Trophoblast cell (in vitro differentiated cells and primary cell): ENCODE measurements around the gene IGFN1.

Source experiments
- DNase-seq, 2 donors: peaks; one replicate each; pipeline ENCODE4 v3.0.0-alpha.2; 2016
- H2AFZ ChIP-seq: 2 replicates; pipeline ENCODE4 v1.6.1; 2013; ENCODE audit warnings: low read length, moderate library complexity, mild to moderate bottlenecking; ENCODE audit not compliant: insufficient read depth, poor library complexity
- H2AK5ac ChIP-seq: 2 replicates; pipeline ENCODE4 v1.6.1; 2013; ENCODE audit warnings: mild to moderate bottlenecking, low read length
- H2BK120ac ChIP-seq: 2 replicates; pipeline ENCODE4 v1.6.1; 2013; ENCODE audit warnings: low read length, mild to moderate bottlenecking, moderate library complexity; ENCODE audit not compliant: insufficient read depth, poor library complexity
- H2BK12ac ChIP-seq: 2 replicates; pipeline ENCODE4 v1.6.1; 2013; ENCODE audit warnings: mild to moderate bottlenecking, low read length, moderate library complexity
- H2BK5ac ChIP-seq: 2 replicates; pipeline ENCODE4 v1.6.1; 2013; ENCODE audit warnings: low read length, low read depth, moderate library complexity, mild to moderate bottlenecking; ENCODE audit not compliant: poor library complexity
- H3K14ac ChIP-seq: 2 replicates; pipeline ENCODE4 v1.6.1; 2013; ENCODE audit warnings: mild to moderate bottlenecking, low read length
- H3K18ac ChIP-seq: 2 replicates; pipeline ENCODE4 v1.6.1; 2013; ENCODE audit warnings: mild to moderate bottlenecking, low read length
- H3K23ac ChIP-seq: 2 replicates; pipeline ENCODE4 v1.6.1; 2013; ENCODE audit warnings: low read length
- H3K27ac ChIP-seq: 2 replicates; pipeline ENCODE4 v1.5.1; 2013; ENCODE audit warnings: low read depth, mild to moderate bottlenecking, inconsistent platforms, low read length, moderate library complexity
- H3K27me3 ChIP-seq: 2 replicates; pipeline ENCODE4 v1.6.1; 2013; ENCODE audit warnings: inconsistent platforms, mild to moderate bottlenecking, low read length, moderate library complexity; ENCODE audit not compliant: insufficient read depth
- H3K36me3 ChIP-seq, 2 experiments: 1 replicate in 1 of 2; 2 replicates in 1 of 2; pipeline ENCODE4 v1.6.1; 2013; ENCODE audit warnings: low read length in 2 of 2, mild to moderate bottlenecking in 2 of 2, moderate library complexity in 1 of 2; ENCODE audit not compliant: insufficient read depth in 2 of 2, control insufficient read depth in 1 of 2
- H3K4ac ChIP-seq: 2 replicates; pipeline ENCODE4 v1.6.1; 2013; ENCODE audit warnings: low read depth, mild to moderate bottlenecking, low read length, moderate library complexity
- H3K4me1 ChIP-seq, 2 experiments: 1 replicate in 1 of 2; 2 replicates in 1 of 2; pipeline ENCODE4 v1.6.1; 2013; ENCODE audit warnings: low read length in 2 of 2, mild to moderate bottlenecking in 2 of 2, moderate library complexity in 1 of 2; ENCODE audit not compliant: insufficient read depth in 2 of 2, control insufficient read depth in 1 of 2
- H3K4me2 ChIP-seq: 2 replicates; pipeline ENCODE4 v1.6.1; 2013; ENCODE audit warnings: inconsistent platforms, mild to moderate bottlenecking, low read length, moderate library complexity
- H3K4me3 ChIP-seq: 2 replicates; pipeline ENCODE4 v1.5.1; 2013; ENCODE audit warnings: mild to moderate bottlenecking, low read depth, low read length, inconsistent platforms
- H3K79me1 ChIP-seq: one replicate; pipeline ENCODE4 v1.6.1; 2013; ENCODE audit warnings: low read length
- H3K79me2 ChIP-seq: 2 replicates; pipeline ENCODE4 v1.6.1; 2013; ENCODE audit warnings: low read length, mild to moderate bottlenecking; ENCODE audit not compliant: control insufficient read depth, insufficient read depth, poor library complexity
- H3K9ac ChIP-seq: 2 replicates; pipeline ENCODE4 v1.6.1; 2013; ENCODE audit warnings: mild to moderate bottlenecking, low read length
- H3K9me3 ChIP-seq: 2 replicates; pipeline ENCODE4 v1.6.1; 2013; ENCODE audit warnings: low read depth, mild to moderate bottlenecking, control low read depth, inconsistent platforms, low read length; ENCODE audit not compliant: insufficient read depth
- H4K12ac ChIP-seq: 2 replicates; pipeline ENCODE4 v1.6.1; 2013; ENCODE audit warnings: low read depth, mild to moderate bottlenecking, low read length, moderate library complexity
- H4K8ac ChIP-seq: 2 replicates; pipeline ENCODE4 v1.6.1; 2013; ENCODE audit warnings: low read depth, mild to moderate bottlenecking, low read length, moderate library complexity
- H4K91ac ChIP-seq: one replicate; pipeline ENCODE4 v1.6.1; 2013; ENCODE audit warnings: low read depth, mild to moderate bottlenecking, low read length, moderate library complexity
- WGBS: extraction: QIAGEN DNeasy Blood & Tissue Kit; methylation state at CpG from one replicate; pipeline ENCODE4 v1.1.7; 2013; ENCODE audit warnings: missing lambda C conversion rate; ENCODE audit not compliant: insufficient read length, insufficient coverage; ENCODE audit errors: extremely low coverage; 5-methylcytosine and 5-hydroxymethylcytosine counted together

Gene IGFN1

DNA sequence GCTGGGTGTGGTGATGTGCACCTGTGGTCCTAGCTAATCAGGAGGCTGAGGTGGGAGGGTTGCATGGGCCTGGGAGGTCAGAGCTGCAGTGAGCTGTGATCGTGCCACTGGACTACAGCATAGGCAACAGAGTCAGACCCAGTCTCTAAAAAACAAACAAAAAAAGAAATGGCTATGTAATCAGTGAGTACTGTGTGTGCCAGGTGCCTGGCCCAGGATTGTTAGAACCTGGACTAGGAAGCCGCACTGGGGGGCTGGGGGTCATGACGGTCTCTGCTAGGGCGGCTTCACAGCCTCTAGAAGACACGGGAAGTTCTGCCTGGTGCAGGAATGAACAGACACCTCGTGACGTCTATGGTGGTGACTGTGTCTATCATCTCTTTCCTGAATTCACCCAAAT lies 44.8 kb upstream of the IGFN1 start:
- H2AFZ ChIP-seq: no peak overlapping the region
- H4K12ac ChIP-seq: no peak overlapping the region
- H2BK5ac ChIP-seq: no peak overlapping the region
- H3K79me1 ChIP-seq: no peaks in the 10 kb centered on the region
- no peak overlapping the region for H3K4me3 ChIP-seq
- no peaks in the 10 kb centered on the region for H3K27me3 ChIP-seq
- peaks cover 76 to 94% of the 10 kb centered on the region in 2 experiments for H3K36me3 ChIP-seq
- no peak overlapping the region for H4K91ac ChIP-seq
- H3K9ac ChIP-seq: no peak overlapping the region
- H3K79me2 ChIP-seq: no peaks in the 10 kb centered on the region
- no peak overlapping the region for H3K27ac ChIP-seq
- no CpG with 5 or more reads among the region's 7 CpGs for WGBS
- no peak overlapping the region for H2AK5ac ChIP-seq
- no peak overlapping the region for H3K14ac ChIP-seq
- H3K4me1 ChIP-seq: no peaks in the 10 kb centered on the region
- no peak overlapping the region for H4K8ac ChIP-seq
- no peaks in the 10 kb centered on the region for H3K9me3 ChIP-seq
- DNase-seq: no peak
- H3K4ac ChIP-seq: no peak overlapping the region
- H2BK120ac ChIP-seq: no peak overlapping the region
- H3K18ac ChIP-seq: no peak overlapping the region
- no peak overlapping the region for H3K23ac ChIP-seq
- H2BK12ac ChIP-seq: no peak overlapping the region
- no peak overlapping the region for H3K4me2 ChIP-seq

DNA sequence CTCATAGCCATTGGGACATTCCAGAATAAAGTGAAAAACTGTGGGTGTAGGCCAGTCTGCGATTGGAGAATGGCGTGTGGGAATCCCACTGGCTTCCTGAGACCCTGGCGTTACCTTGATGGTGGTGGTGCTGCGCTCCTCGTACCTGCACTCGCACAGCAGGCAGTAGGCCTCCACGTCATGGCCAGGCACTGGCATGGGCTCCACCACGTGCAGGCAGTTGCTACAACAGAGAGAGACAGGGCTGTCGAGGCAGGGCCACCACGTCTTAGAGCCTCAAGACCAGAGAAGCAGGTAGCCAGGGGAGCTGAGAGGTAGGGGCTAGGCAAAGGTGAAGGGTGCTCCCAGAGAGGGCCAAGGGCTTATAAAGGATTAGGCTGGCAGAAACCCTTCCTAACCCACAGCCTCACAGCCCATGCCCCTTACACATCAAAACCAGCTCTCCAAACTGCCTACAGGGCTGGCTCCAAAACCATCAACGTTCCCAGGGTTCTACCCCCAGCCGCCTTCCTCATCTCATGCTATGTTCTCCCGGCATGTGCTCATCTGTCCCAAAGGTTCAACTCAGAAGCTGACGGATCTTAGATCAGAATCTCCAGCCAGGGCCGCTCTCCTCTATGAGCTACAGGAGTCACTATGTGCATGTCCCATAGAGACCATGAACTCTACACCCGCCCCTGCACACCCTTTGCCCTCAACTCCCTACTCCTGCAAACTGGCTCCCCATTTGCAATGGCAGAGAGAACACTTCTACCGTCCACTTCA lies 43.8 kb upstream of the IGFN1 start:
- Histone ChIP-seq H4K91ac (no peak overlapping the region), H3K36me3 (peaks cover 68 to 92% of the 10 kb centered on the region in 2 experiments), H3K23ac (no peak overlapping the region), H2AFZ (no peak overlapping the region), H3K4me2 (no peak overlapping the region), H3K4ac (no peak overlapping the region), H3K9me3 (no peaks in the 10 kb centered on the region), H4K12ac (no peak overlapping the region), H2BK5ac (no peak overlapping the region), H3K18ac (no peak overlapping the region), H3K27ac (no peak overlapping the region), H3K14ac (no peak overlapping the region), H3K79me2 (no peaks in the 10 kb centered on the region), H3K9ac (no peak overlapping the region), H3K79me1 (no peaks in the 10 kb centered on the region), H3K4me1 (no peaks in the 10 kb centered on the region), H2BK12ac (no peak overlapping the region), H3K27me3 (no peaks in the 10 kb centered on the region), H3K4me3 (no peak overlapping the region), H2BK120ac (no peak overlapping the region), H4K8ac (no peak overlapping the region), H2AK5ac (no peak overlapping the region)
- WGBS: no CpG with 5 or more reads among the region's 17 CpGs
- DNase-seq: no peak

DNA sequence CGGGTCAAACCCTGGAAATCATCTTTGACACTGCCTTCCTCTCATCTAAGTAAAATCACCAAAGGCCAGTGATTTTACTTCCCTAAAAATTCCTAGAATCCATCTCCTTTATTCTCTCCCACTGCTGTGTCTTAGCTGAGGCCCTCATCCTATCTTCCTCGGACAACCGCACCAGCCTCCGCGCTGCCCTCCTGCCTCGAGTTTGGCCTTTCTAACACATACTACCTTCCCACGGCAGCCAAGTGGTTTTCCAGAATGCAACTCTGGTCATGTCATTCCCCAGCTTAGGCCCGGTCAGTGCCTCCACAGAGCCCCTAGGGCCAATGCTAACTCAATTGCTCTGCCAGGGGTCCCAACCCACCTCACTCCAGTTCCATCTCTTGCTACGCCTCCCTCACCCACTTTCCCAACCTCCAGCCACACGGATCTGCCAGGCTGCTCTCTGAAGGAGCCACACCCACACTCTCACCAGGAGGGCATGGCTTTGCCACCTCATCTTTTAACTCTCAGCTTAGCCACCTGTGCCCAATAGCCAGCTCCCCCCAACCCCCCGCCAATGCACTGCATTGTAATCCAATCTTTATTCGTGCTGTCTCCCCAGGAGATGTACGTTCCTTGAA lies 43.1 kb upstream of the IGFN1 start:
- H3K9me3 ChIP-seq: no peaks in the 10 kb centered on the region

DNA sequence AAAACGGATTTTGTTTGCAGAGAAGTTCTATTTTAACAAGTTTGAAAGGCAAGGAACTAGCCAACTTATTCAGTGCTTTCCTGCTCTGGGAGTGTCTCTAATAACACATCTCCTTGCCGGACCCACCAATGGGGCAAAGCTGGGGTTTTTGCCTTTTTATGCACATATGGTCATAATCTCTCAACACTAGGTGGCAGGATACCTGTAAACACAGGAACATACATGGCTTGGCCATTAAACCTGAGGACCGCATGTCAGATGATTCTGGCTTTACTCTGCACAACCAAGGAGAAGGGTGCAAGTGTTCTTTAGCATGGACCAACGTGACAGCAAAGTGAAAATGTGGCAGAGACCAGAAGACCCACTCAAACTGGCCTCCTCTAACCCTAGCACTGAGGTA lies 41.2 kb upstream of the IGFN1 start:
- H3K18ac ChIP-seq: no peak overlapping the region
- H4K12ac ChIP-seq: no peak overlapping the region
- H2BK12ac ChIP-seq: no peak overlapping the region
- H2AFZ ChIP-seq: no peak overlapping the region
- H3K4ac ChIP-seq: no peak overlapping the region
- H3K79me2 ChIP-seq: peaks cover 8% of the 10 kb centered on the region
- H3K36me3 ChIP-seq: peaks cover 49 to 70% of the 10 kb centered on the region in 2 experiments
- WGBS: no CpG with 5 or more reads among the region's 4 CpGs
- no peaks in the 10 kb centered on the region for H3K27me3 ChIP-seq
- no peak overlapping the region for H2AK5ac ChIP-seq
- no peak overlapping the region for H3K9ac ChIP-seq
- H2BK120ac ChIP-seq: no peak overlapping the region
- H4K8ac ChIP-seq: no peak overlapping the region
- no peak overlapping the region for H3K14ac ChIP-seq
- peaks cover 3 to 4% of the 10 kb centered on the region in 2 experiments for H3K4me1 ChIP-seq
- no peaks in the 10 kb centered on the region for H3K9me3 ChIP-seq
- H3K4me3 ChIP-seq: no peak overlapping the region
- no peak overlapping the region for H3K23ac ChIP-seq
- H3K79me1 ChIP-seq: peaks cover 8% of the 10 kb centered on the region
- H3K27ac ChIP-seq: no peak overlapping the region
- no peak overlapping the region for H3K4me2 ChIP-seq
- no peak overlapping the region for H2BK5ac ChIP-seq
- peak; percentile 19 to 80 for DNase-seq
- H4K91ac ChIP-seq: no peak overlapping the region

More for the DNA sequence above, 43.1 kb upstream of the IGFN1 start:
- Histone ChIP-seq H4K12ac (no peak overlapping the region), H3K79me1 (no peaks in the 10 kb centered on the region), H4K91ac (no peak overlapping the region), H3K14ac (no peak overlapping the region), H3K27me3 (no peaks in the 10 kb centered on the region), H3K18ac (no peak overlapping the region), H3K23ac (no peak overlapping the region), H4K8ac (no peak overlapping the region), H3K27ac (no peak overlapping the region), H3K4me3 (no peak overlapping the region), H3K4me1 (no peaks in the 10 kb centered on the region), H3K36me3 (peaks cover 66 to 89% of the 10 kb centered on the region in 2 experiments), H3K79me2 (no peaks in the 10 kb centered on the region), H2BK120ac (no peak overlapping the region), H2AFZ (no peak overlapping the region), H3K4me2 (no peak overlapping the region), H2BK5ac (no peak overlapping the region), H3K4ac (no peak overlapping the region), H2AK5ac (no peak overlapping the region), H3K9ac (no peak overlapping the region), H2BK12ac (no peak overlapping the region)
- DNase-seq: no peak
- WGBS: no CpG with 5 or more reads among the region's 13 CpGs
